Body of pancreas (tissue), 4 donors: ENCODE results near the gene WNT10A.

Experiments used
- POLR2A ChIP-seq, 3 donors: fragments of 450-650 bp; IDR thresholded peaks; one replicate each; pipeline ENCODE4 v1.6.1; 2016; ENCODE audit warnings: antibody characterized with exemption in 3 of 3, mild to moderate bottlenecking in 2 of 3
- TF ChIP-seq, protein P1 (sequence below), 7 experiments: fragments of 450-650 bp in 4 of 7; fragments of 200-600 bp in 3 of 7; sonication (generic) in 3 of 7; IDR thresholded peaks; one replicate each; pipeline ENCODE4 v1.5.1; 2016 to 2019; ENCODE audit warnings: antibody characterized with exemption in 7 of 7

DNA sequence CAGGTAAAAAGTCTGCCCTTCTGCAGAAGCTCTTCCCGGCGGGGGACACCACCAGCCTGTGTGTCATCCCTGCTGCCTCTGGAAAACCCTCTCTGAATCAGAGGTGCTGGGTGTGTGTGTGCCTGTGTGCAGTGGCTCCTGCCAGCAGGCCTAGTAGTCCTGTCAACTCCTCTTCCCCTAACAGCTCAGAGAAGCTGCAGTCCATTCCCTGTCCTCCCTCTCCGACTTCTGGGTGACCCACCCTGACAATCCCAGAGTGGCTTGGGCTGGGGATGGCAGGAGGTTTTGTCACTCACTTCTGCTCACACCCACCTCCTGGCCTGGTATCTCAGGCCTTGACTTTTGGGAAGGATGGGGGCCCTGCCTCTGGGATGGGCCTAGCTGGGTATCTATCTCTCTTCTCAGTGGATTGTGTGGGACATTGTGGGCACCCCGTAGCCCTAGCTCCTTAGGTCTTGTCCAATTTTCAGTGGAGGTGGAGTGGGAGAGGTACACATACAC lies 2.3 kb downstream of the WNT10A start:
- TF ChIP-seq POLR2A (IDR thresholded peaks at IDR 0.05): no peak
- TF ChIP-seq, protein P1, sequence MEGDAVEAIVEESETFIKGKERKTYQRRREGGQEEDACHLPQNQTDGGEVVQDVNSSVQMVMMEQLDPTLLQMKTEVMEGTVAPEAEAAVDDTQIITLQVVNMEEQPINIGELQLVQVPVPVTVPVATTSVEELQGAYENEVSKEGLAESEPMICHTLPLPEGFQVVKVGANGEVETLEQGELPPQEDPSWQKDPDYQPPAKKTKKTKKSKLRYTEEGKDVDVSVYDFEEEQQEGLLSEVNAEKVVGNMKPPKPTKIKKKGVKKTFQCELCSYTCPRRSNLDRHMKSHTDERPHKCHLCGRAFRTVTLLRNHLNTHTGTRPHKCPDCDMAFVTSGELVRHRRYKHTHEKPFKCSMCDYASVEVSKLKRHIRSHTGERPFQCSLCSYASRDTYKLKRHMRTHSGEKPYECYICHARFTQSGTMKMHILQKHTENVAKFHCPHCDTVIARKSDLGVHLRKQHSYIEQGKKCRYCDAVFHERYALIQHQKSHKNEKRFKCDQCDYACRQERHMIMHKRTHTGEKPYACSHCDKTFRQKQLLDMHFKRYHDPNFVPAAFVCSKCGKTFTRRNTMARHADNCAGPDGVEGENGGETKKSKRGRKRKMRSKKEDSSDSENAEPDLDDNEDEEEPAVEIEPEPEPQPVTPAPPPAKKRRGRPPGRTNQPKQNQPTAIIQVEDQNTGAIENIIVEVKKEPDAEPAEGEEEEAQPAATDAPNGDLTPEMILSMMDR (IDR thresholded peaks at IDR 0.05): no peak
